Hindlimb muscle (tissue), 1 donor: ENCODE measurements around the gene CDH4. TPM values are rescaled to one million over a fixed set of nuclear protein-coding genes. Genes with fewer than 3 reads are reported as not detected.
A peak's percentile ranks its signal among the peaks of the same experiment; 100 is the strongest.

Experiments used
- DNase-seq: peaks from one replicate; pipeline ENCODE4 v3.0.0-alpha.2; 2013
- polyA plus RNA-seq: library from polyadenylated mRNA; unstranded; fragments of 120-200 nt; gene quantifications from one replicate; pipeline ENCODE4 v1.2.1, GENCODE V29; 2013; ENCODE audit not compliant: insufficient read length

The CDH4 gene
- polyA plus RNA-seq, 1 donor, result 1.0 TPM

- DNase-seq, result no peak
Measured at GRCh38 chr20:61797200-61797599, 545.1 kb downstream of the CDH4 start.

GRCh38 chr20:61797971-61798411, 545.9 kb downstream of the CDH4 start:
- no peak for DNase-seq

GRCh38 chr20:61798632-61799031, 546.6 kb downstream of the CDH4 start:
- DNase-seq, result no peak

- no peak for DNase-seq
Measured at GRCh38 chr20:61799394-61799923, 547.4 kb downstream of the CDH4 start.

GRCh38 chr20:61799928-61800327, 547.9 kb downstream of the CDH4 start:
- no peak for DNase-seq

- no peak for DNase-seq
Measured at GRCh38 chr20:61800359-61801064, 548.5 kb downstream of the CDH4 start.

GRCh38 chr20:61801065-61801360, 549.0 kb downstream of the CDH4 start:
- no peak for DNase-seq

GRCh38 chr20:61801428-61801827, 549.4 kb downstream of the CDH4 start:
- no peak for DNase-seq

GRCh38 chr20:61801857-61802442, 549.9 kb downstream of the CDH4 start:
- no peak for DNase-seq

- DNase-seq, result no peak
Measured at GRCh38 chr20:61802721-61803311, 550.8 kb downstream of the CDH4 start.

GRCh38 chr20:61803416-61803914, 551.4 kb downstream of the CDH4 start:
- no peak for DNase-seq

GRCh38 chr20:61803915-61804751, 552.1 kb downstream of the CDH4 start:
- DNase-seq, result no peak

- DNase-seq, result no peak
Measured at GRCh38 chr20:61804752-61805295, 552.8 kb downstream of the CDH4 start.

- DNase-seq, result no peak
Measured at GRCh38 chr20:61805365-61805764, 553.3 kb downstream of the CDH4 start.

- no peak for DNase-seq
Measured at GRCh38 chr20:61805781-61806180, 553.7 kb downstream of the CDH4 start.

- no peak for DNase-seq
Measured at GRCh38 chr20:61806314-61806713, 554.3 kb downstream of the CDH4 start.

GRCh38 chr20:61806995-61807394, 554.9 kb downstream of the CDH4 start:
- DNase-seq, result no peak

GRCh38 chr20:61807471-61808160, 555.6 kb downstream of the CDH4 start:
- no peak for DNase-seq

- peak; percentile 36 for DNase-seq
Measured at GRCh38 chr20:61808447-61808846, 556.4 kb downstream of the CDH4 start.

- DNase-seq, result no peak
Measured at GRCh38 chr20:61809006-61809770, 557.1 kb downstream of the CDH4 start.
